ENCODE data around the gene WIZ.

Gene WIZ

GRCh38 chr19:15464394-15465385 is 14.9 kb upstream of the WIZ start, which contains the start of gene RASAL3:
TSS of gene RASAL3 (minus strand) at chr19:15464544. CDS start at chr19:15464358, 186 bp downstream.
- TF ChIP-seq, protein P1, sequence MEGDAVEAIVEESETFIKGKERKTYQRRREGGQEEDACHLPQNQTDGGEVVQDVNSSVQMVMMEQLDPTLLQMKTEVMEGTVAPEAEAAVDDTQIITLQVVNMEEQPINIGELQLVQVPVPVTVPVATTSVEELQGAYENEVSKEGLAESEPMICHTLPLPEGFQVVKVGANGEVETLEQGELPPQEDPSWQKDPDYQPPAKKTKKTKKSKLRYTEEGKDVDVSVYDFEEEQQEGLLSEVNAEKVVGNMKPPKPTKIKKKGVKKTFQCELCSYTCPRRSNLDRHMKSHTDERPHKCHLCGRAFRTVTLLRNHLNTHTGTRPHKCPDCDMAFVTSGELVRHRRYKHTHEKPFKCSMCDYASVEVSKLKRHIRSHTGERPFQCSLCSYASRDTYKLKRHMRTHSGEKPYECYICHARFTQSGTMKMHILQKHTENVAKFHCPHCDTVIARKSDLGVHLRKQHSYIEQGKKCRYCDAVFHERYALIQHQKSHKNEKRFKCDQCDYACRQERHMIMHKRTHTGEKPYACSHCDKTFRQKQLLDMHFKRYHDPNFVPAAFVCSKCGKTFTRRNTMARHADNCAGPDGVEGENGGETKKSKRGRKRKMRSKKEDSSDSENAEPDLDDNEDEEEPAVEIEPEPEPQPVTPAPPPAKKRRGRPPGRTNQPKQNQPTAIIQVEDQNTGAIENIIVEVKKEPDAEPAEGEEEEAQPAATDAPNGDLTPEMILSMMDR (IDR thresholded peaks at IDR 0.05; ENCODE audit: control insufficient read depth, insufficient read depth, low read depth, low read length, missing control alignments), result no peak
- H3K4me3 ChIP-seq (ENCODE audit: control insufficient read depth, low read depth, low read length), result no peak within 1 kb of the TSS
- no peak for DNase-seq (ENCODE audit: low read depth)

GRCh38 chr19:15463861-15464371 is 14.2 kb upstream of the WIZ start:
- no peak overlapping the region for H3K4me3 ChIP-seq (ENCODE audit: control insufficient read depth, low read depth, low read length)
- TF ChIP-seq, protein P1 (IDR thresholded peaks at IDR 0.05; ENCODE audit: control insufficient read depth, insufficient read depth, low read depth, low read length, missing control alignments), result no peak
- DNase-seq (ENCODE audit: low read depth), result no peak

DNA sequence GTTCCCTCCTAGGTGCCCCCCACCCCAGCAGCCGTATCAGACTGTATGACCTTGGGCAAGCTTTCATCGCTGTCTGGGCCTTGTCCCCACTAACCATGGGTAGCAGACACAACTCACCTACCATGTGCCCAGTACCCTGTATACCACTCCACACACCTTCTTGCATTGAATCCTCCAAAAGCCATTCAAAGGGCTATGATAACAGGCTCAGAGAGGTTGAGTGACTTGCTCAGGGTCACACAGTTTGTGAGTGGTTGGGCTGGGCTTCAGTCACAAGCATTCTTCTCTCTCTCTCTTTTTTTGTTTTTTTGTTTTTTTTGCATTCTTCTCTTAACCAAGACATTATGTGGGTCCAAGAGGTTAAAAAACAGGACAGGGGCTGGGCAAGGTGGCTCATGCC is 11.9 kb upstream of the WIZ start:
- no peak for DNase-seq (ENCODE audit: low read depth)
- H3K4me3 ChIP-seq (ENCODE audit: control insufficient read depth, low read depth, low read length), result no peak overlapping the region
- TF ChIP-seq, protein P1 (IDR thresholded peaks at IDR 0.05; ENCODE audit: control insufficient read depth, insufficient read depth, low read depth, low read length, missing control alignments), result no peak

DNA sequence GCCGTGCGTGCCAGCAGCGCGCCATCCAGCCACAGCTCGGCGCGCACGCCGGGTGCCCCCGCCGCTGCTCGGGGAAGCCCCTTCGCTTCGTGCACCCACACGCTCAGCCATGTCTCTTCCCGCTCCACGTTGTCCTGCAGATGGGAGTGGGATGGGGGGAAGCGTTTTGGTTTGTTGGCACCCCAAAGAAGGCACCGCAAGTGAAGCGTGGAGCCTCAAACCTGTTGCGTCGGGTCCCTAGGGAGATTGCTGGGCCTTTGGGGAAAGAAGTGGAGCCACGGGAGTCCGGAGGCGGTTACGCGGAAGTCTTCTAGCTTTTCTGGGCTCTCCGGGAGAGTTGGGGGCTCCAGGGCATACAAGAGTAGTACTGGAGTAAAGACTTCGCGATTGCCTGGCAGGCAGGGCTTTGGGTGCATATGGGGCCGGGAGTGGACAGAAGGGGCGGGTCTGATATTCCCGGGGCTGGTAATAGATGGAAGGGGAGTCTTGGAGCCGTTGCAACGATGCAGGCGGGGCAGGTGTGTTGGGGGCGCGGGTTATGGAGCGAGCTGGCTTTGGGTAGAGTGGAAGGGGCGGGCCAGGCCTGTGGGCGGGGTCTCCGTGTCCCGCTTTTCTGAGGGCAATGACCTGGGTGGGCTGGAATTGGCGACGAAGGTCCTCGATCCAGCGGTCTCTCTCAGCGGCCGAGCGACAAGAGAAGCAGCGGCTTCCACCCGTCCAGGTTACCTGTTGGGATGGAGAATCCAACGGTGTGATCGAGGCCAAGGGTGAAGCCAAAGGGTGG is 8.1 kb upstream of the WIZ start:
- no peak for DNase-seq (ENCODE audit: low read depth)
- TF ChIP-seq, protein P1 (IDR thresholded peaks at IDR 0.05; ENCODE audit: control insufficient read depth, insufficient read depth, low read depth, low read length, missing control alignments), result no peak
- H3K4me3 ChIP-seq (ENCODE audit: control insufficient read depth, low read depth, low read length), result no peak overlapping the region

DNA sequence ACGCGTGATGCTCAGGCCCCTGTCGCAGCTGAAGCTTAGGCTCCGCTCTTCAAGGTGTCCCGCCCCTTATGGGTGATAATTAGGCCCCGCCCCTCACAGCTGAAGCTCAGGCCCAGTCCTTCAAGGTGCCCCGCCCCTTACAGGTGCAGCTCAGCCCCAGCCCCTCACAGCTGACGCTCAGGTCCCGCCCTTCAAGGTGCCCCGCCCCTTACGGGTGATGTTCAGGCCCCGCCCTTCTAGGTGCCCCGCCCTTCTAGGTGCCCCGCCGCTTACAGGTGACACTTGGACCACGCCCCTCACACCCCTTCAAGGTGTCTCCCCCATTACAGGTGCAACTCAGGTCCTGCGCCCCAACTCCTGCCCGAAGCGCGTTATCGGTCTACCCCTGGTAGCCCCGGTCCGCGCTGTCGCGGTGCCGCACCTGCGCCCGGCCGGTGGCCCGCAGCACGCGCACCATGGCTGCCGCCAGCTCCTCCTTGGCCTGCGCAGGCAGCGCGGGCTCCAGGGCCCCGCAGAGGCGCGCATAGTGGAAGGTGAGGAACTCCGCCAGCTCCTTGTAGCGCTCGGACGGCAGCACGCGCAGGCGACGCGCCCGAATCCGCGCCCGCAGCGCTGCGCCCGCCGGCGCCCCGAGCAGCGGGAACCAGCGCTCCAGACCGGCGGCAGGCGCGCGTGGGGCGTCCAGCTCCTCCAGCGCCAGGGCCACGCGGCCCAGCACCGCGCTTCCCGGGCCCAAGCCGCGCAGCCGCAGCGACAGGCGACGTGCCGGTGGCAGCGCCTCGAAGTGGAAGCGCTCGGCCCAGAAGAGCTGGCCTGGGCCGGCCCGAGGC is 7.3 kb upstream of the WIZ start:
- H3K4me3 ChIP-seq (ENCODE audit: control insufficient read depth, low read depth, low read length), result no peak overlapping the region
- TF ChIP-seq, protein P1 (IDR thresholded peaks at IDR 0.05; ENCODE audit: control insufficient read depth, insufficient read depth, low read depth, low read length, missing control alignments), result no peak
- DNase-seq (ENCODE audit: low read depth), result no peak

- H3K4me3 ChIP-seq (ENCODE audit: control insufficient read depth, low read depth, low read length), result no peak overlapping the region
- DNase-seq (ENCODE audit: low read depth), result no peak
- TF ChIP-seq, protein P1 (IDR thresholded peaks at IDR 0.05; ENCODE audit: control insufficient read depth, insufficient read depth, low read depth, low read length, missing control alignments), result no peak
Measured at GRCh38 chr19:15456441-15456840, 6.7 kb upstream of the WIZ start.
